Spleen (tissue), 7 donors: ENCODE results near the gene DOCK2.

Experiments
- POLR2A ChIP-seq, 3 donors: fragments of 450-650 bp; IDR thresholded peaks; one replicate each; pipeline ENCODE4 v1.5.1; 2017; ENCODE audit warnings: antibody characterized with exemption in 3 of 3, mild to moderate bottlenecking in 1 of 3
- TF ChIP-seq, protein P1 (sequence below), 11 experiments: fragments of 200-600 bp in 7 of 11; fragments of 450-650 bp in 4 of 11; sonication (generic) in 4 of 11; IDR thresholded peaks in 8 of 11; conservative IDR thresholded peaks in 3 of 11; 1 replicate in 7 of 11; 2 replicates in 4 of 11; pipeline versions ENCODE4 v1.4.0 to v1.8.0; 2016 to 2021; ENCODE audit warnings: antibody characterized with exemption in 11 of 11, inconsistent platforms in 4 of 11, mild to moderate bottlenecking in 1 of 11
- donor health status: DM: no; HTN: no; CAD: no; lungs with moderate emphysema.
- donor health status: DM: no; HTN: no; CAD: no.
- donor health status: DM: no; HTN: no; CAD: no.

DNA sequence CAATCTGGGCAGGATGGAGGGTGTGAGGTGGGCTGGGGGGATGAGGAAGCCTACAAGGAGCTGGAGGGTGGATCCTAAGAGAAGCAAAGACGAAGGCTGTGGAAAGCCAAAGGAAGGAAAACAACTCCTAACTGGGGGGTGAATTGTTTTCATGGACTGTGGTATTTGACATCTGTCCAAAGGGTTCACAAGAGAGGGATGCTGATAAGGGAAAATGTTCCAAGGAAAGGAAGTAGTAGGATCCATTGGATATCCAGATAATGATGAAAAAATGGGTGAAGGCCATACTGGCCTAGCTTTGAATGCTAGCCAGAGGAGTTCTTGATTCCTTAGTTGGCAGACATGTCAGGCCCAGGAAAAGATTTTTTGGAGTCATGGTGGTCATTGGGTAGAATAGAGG is 416.8 kb downstream of the DOCK2 start:
- TF ChIP-seq POLR2A (IDR thresholded peaks at IDR 0.05), result no peak
- TF ChIP-seq, protein P1, sequence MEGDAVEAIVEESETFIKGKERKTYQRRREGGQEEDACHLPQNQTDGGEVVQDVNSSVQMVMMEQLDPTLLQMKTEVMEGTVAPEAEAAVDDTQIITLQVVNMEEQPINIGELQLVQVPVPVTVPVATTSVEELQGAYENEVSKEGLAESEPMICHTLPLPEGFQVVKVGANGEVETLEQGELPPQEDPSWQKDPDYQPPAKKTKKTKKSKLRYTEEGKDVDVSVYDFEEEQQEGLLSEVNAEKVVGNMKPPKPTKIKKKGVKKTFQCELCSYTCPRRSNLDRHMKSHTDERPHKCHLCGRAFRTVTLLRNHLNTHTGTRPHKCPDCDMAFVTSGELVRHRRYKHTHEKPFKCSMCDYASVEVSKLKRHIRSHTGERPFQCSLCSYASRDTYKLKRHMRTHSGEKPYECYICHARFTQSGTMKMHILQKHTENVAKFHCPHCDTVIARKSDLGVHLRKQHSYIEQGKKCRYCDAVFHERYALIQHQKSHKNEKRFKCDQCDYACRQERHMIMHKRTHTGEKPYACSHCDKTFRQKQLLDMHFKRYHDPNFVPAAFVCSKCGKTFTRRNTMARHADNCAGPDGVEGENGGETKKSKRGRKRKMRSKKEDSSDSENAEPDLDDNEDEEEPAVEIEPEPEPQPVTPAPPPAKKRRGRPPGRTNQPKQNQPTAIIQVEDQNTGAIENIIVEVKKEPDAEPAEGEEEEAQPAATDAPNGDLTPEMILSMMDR (IDR thresholded peaks at IDR 0.05 in 8 of 11, conservative IDR thresholded peaks at IDR 0.05 in 3 of 11), result no peak
